GF-D8 (cell line): ENCODE results near the gene TGIF1.

Experiments used
- DNase-seq: peaks from one replicate; lab custom pipeline; 2025; lab: John Stamatoyannopoulos, UW

TGIF1 gene

GRCh38 chr18:3482258-3482657 lies 32.3 kb downstream of the TGIF1 start:
- no peak for DNase-seq

GRCh38 chr18:3485153-3486149 lies 35.5 kb downstream of the TGIF1 start:
- no peak for DNase-seq

- no peak for DNase-seq
Measured at GRCh38 chr18:3486512-3486911, 36.5 kb downstream of the TGIF1 start.

GRCh38 chr18:3489462-3489861 lies 39.5 kb downstream of the TGIF1 start:
- DNase-seq, result no peak

- DNase-seq, result no peak
Measured at GRCh38 chr18:3491981-3492555, 42.1 kb downstream of the TGIF1 start.

- DNase-seq, result no peak
Measured at GRCh38 chr18:3492721-3493120, 42.7 kb downstream of the TGIF1 start.

GRCh38 chr18:3493501-3494244 lies 43.7 kb downstream of the TGIF1 start:
- no peak for DNase-seq

GRCh38 chr18:3494245-3494526 lies 44.2 kb downstream of the TGIF1 start:
- no peak for DNase-seq

- no peak for DNase-seq
Measured at GRCh38 chr18:3494569-3494968, 44.6 kb downstream of the TGIF1 start.

- DNase-seq, result no peak
Measured at GRCh38 chr18:3495691-3496430, 45.9 kb downstream of the TGIF1 start.

GRCh38 chr18:3498698-3499471 lies 48.9 kb downstream of the TGIF1 start:
- no peak for DNase-seq

- no peak for DNase-seq
Measured at GRCh38 chr18:3499501-3499900, 49.5 kb downstream of the TGIF1 start.

- no peak for DNase-seq
Measured at GRCh38 chr18:3500016-3500415, 50.0 kb downstream of the TGIF1 start.

- no peak for DNase-seq
Measured at GRCh38 chr18:3502650-3503049, 52.7 kb downstream of the TGIF1 start.

GRCh38 chr18:3504637-3505036 lies 54.7 kb downstream of the TGIF1 start:
- DNase-seq, result no peak

GRCh38 chr18:3508576-3509549 lies 58.9 kb downstream of the TGIF1 start:
- DNase-seq, result no peak
